Stimulated activated CD8-positive, alpha-beta memory T cell treated with anti-CD3 and anti-CD28 coated beads, Interleukin-7, amount 100 ng/mL, for 1 hour (primary cell): Measurements from ENCODE around the gene ARSJ.

Experiments
- DNase-seq, 2 donors: peaks; one replicate each; pipeline ENCODE4 v3.0.0-alpha.2; 2020; ENCODE audit warnings: low read depth in 2 of 2

The ARSJ gene

DNA sequence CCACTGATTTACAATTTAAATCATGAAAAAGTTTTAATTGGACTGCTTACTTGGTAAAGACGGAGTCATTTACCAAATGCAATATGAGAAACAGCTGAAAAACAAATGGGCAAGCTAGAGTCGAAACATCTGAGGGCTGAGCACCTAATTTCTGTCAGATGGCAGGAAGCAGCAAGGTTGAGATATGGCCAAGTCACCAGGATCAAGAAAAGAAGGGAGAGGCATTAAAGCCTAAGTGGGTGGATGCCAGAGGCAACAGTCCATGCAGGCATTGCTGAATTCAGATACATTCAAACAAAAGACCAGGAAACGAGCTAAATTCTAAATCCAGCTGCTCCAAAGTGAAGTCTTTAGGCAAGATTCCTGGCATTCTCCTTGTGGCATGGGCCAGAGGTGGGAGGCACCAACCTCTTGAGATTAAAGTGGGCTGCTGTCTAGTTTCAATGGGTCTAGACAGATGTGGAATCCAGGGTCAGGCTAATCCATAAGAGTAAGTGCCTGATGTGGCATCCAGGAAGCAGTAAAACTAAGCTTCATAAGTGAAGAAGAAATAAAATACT, 8.0 kb upstream of the ARSJ start:
- DNase-seq: no peak

DNA sequence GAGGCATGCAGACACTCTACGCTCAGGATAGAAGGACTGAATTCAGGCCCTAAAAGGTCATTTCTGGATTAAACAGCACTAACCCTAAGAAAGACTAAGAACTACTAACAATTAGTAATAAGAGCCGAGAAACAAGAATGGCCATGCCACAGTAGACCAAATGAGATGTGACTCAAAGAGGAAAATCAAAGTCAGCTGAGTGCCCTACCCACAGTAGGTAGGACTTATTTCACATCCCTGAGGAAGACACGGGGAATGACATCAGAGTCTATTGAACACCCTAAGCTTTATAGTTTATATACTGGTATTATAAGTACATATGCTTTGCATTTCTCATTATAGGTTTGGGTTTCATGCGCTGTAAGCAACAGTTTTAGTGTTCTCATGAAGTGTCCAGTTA, 2.7 kb upstream of the ARSJ start:
- DNase-seq: no peak

DNA sequence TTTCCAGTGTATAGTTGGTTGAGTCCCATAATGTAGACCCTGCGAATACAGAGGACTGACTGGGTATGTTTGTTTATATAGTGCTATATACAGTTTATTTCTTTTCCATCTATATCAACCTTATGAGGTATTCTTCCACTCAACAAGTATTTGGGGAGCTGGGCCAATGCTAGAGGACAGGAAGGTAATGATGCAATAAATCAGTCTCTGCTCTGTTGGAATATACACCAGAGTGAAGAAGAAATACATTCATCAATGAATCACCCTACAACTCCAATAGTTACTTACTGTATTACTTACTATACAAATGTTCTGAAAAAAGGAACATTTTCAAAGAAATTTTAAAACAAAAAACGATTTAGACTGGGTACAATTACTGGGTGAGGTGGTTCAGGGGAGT, 2.1 kb upstream of the ARSJ start:
- DNase-seq: no peak

DNA sequence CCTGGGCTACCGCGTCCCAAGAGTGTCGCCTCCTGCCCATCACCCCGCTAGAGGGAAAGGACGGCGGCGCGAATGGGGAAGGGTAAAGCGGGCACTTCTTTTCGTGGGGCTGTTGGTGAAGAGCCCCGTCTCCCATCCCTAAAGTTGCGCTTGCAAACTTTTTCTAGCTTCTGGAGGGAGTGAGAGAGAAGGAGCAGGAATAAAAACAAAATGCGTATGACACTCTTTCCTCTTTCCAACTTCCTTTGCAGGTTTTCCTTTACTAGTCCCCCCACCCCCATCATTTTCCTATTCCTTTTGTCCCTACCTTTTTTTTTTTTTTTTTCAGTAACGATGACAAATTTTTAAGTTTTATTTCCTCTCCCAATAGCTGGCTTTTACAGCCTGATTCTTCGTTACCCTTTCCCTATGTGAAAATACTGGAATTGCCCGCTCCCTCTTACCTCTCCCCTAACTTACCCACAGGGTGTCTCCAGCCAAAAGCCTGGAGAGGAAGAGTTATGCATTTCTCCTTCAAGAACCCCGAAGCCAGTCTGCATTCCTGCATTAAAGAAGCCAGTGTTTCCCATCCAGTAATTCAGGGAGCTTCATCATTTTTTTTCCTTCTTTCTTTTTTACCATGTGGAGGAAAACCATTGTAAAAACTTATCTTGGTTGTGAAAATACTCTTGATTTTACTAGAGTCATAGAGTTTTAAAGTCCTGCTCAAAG, 613 bp upstream of the ARSJ start:
- no peak for DNase-seq

DNA sequence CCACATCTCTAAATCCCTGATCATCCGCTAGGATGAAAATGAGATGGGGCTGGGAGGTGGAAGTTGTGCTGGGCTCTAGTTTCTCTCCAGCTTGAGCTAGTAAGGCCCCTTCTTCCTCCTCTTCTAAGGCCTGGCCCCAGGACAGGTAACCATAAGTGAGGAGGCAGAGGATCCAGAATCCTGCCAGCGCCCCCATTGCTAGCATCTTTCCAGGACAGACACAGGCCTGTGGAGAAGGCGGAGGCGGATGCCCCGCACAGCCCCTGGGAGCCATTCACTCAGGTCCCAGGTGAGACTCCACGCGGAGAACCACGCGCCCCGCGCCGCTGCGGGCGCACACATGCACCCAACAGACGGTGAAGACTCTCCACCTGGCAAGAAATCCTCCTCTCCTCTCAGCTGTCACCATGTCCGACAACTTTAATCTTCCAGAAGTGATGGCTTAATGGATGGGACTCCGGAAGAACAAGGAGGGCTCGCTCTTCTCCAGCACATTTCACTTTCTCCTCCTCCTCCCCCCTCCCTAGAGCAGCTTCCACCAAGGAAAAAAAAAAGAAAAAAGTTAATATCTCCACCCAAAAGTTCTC, 793 bp downstream of the ARSJ start:
- no peak for DNase-seq

DNA sequence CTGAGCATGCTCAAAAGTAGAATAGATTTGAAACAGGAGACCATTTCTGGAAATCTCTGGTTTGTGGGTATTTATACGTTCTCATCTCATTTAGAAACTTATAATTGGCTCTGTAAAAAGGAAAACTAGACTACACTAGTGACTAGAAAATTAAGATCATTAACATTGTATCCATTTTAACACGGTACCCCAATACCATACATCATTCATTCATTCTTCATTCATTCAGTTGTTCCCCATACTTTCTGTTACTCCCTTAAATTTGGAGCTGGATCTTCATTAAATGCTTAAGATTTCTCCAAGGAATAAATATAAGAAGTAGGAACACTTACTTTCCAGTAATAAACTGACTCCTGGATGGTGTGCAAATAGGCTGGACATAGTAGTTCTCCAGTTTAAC, 1.3 kb downstream of the ARSJ start:
- no peak for DNase-seq

- DNase-seq: no peak
Measured at GRCh38 chr4:113977526-113977855, 2.0 kb downstream of the ARSJ start.

DNA sequence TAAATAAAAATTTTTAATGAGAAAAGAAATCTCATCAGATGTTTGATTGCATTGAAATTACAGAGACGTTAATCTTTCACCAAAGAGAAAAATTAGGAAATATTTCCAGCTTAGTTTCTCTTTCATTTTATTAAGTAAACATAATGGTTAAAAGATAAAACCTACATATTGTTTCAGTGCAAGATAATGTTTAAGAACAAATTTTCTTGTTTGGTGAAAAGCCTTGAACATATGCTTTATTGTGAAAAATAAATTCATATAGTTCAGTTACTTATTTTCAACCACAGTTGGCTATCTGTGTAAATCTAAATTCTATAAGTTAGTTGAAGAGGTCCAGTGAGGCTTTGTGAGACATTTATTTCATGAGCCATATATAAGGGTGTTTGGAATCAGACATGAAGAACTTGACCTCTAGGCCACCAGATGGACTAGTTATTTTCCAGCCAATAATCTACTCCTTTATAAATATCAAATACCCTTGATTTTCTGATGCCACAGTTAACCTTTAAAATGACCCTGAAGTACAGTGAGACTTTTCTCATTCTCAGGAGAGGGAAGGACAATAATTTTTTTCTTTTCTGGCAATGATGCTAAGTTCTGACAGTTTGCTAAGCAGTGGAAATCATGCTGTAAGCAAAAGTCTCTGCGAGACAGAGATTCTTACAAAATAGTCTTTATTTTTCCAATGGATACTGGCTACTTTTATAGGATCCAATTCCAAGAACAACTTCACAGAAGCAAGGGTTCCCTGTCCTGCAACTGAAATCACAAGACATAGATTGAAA, 2.5 kb downstream of the ARSJ start:
- DNase-seq: no peak

DNA sequence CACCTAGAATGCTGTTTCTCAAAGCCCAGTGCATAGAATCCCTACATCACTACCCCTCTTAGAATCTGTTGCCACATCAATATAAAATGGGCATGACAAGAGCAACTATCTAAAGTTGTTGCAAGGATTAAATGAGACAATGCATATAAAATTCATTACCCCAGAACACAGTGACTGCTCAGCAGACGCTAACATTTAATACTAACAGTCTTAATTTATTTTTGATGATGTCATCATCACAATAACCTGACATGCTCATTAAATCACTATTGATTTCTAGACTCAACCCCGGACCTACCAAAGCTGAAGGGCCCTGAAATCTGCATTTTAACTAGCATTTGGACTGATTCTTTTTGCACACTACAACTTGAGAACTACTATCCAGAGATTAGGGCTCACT, 3.9 kb downstream of the ARSJ start:
- DNase-seq: no peak

- DNase-seq: no peak
Measured at GRCh38 chr4:113974467-113974866, 5.0 kb downstream of the ARSJ start.

DNA sequence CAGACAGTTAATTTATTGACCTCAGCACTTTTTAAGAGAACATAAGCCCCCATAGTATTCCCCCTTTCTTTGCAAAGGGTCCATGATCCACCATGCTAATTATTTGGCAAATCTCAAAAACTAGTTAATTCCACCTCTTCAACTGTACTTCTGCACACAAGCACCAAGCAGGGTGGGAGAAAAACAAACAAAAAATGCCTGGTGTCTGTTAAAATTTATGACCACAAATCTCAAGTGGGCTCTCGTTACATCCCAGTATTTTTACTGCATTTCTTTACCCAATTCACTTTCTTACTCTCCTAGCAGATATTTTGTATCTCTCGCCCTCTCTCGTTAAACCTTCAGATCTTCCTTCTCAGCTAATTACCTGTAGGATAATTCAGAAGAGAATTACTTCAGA, 6.1 kb downstream of the ARSJ start:
- no peak for DNase-seq

DNA sequence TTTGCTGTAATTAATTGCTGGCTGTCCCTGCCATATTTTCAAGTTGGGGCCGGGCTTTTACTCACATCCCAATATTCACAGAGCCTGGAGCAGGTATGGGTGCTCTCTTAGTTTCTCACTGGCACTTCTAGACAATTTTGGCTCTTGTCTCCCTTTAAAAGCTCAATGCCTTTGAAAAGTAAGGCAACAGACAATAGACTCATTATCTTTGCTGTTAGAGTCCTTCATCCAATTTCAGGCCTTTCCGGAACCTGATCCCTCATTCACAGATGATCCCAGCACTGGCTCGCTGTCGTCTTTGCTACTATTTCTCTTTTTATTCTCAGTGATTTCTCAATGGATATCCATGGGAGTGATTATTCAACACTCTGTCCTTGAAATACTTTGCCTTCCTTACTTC, 6.7 kb downstream of the ARSJ start:
- no peak for DNase-seq

DNA sequence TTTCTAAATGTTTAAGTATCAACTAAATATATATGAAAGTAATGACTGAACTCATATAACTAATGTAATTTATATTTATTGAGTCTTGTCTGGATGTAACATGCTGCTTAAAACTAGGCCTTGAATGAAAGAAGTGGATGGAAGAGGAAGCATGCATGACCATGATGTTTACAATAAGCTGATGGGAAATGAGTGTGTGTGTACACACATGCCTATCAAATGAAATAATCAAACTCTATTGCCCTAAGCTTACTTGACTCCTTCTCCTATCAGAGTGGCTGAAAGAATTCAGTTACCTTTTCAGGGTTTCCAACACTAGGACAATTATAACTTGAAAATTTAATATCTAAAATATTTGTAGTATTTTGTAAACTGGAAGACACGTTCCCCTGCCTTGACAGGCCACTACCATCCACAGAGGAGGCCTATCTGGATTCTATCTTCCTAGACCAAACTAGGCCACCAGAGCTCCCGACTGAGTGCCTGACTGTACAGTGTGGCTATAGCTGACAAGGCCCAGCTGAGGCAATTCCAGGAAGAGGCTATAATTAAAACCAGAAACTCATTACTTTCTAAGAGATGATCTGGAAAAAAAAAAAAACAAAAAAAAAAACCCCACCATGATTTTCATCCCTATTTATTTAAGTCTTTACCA, 7.6 kb downstream of the ARSJ start:
- no peak for DNase-seq

- DNase-seq: no peak
Measured at GRCh38 chr4:113969709-113970334, 9.6 kb downstream of the ARSJ start.

GRCh38 chr4:113968473-113968872, 11.0 kb downstream of the ARSJ start:
- DNase-seq: no peak

- no peak for DNase-seq
Measured at GRCh38 chr4:113967687-113968086, 11.8 kb downstream of the ARSJ start.

DNA sequence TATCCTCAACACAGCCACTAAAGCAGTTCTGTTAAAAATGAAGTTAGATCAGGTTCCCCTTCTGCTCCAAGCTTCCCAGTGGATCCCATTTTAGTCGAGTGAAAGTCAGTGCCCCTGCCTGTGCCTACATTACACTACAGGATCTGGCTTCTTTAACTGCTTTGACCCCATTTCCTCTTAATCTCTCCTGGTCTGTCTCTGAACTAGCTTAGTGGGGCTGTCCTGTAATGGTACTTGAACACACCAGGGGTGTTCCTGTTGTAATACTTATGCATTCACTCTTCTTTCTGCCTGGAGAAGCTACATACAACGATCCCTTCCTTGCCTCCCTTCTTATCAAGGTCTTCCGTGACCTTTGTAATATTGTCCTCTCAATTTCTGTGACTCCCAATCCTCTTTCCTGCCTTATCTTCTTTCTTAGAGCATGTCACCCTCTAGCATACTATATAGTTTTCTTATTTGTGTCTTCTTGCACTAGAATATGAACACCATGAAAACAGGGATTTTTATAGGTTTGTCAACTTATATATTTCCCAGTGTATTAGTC, 16.7 kb downstream of the ARSJ start:
- no peak for DNase-seq

DNA sequence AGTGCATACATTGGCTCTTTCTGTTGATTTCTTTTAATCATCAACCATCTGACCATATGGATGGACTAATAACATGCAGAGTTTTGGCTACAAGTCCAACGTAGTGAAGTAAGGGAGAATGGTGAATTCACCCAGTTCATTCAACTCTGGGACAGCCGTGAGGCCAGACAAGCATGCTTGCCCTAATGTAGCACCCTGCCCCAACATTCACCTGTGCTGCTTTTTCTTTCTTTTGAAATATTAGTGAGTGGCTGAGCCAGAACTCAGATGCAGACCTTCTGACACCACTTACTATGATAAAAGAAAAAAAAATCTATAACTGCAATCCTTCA, 17.5 kb downstream of the ARSJ start:
- DNase-seq: no peak

DNA sequence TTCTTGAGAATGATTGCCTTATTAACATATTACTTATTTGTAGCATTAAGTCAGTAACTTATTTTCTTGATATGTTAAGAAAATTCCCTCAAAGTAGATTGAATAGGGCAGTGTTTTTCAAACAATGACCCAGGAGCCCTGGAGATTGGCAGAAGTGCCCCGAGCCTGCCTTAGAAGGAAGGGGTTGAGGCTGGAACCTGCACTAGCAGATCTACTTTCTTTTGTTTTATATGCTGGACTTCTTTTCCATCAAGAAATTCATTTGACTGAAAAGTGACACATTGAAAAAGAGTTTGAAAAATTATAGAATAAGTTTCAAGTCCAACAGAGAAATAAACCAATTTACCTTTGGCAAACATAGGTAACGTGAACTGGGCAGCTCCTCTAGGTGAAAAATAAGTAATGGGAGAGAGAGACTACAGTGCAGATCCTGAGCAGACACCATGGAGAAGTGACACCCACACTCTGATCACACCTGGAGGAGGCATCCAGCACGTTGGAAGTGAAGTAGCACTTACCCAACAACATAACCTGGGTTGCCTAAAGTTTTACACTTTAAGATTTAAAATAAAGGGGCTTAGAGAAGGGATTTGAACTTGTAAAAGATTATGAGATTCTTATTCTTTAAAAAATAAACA, 18.6 kb downstream of the ARSJ start:
- no peak for DNase-seq

- DNase-seq: no peak
Measured at GRCh38 chr4:113959539-113959937, 19.9 kb downstream of the ARSJ start.

- DNase-seq: no peak
Measured at GRCh38 chr4:113958766-113959538, 20.5 kb downstream of the ARSJ start.
